ENCODE measurements around the gene SGF29.
"Not testable (repeated sequence)": the region's sequence is repeated elsewhere in the genome, so short reads cannot be mapped to it uniquely, and the experiment has no call there.

Gene SGF29

GRCh38 chr16:28540346-28540745 lies 13.4 kb upstream of the SGF29 start:
- TF ChIP-seq POLR2A (IDR thresholded peaks at IDR 0.05; ENCODE audit: low read depth, low read length): no peak
- FAIRE-seq: no peak
- no peak for DNase-seq (ENCODE audit: insufficient read length, low spot score)

- no peak for TF ChIP-seq POLR2A (IDR thresholded peaks at IDR 0.05; ENCODE audit: low read depth, low read length)
- DNase-seq (ENCODE audit: insufficient read length, low spot score): no peak
- no peak for FAIRE-seq
Measured at GRCh38 chr16:28542646-28543045, 11.1 kb upstream of the SGF29 start.

- no peak for DNase-seq (ENCODE audit: insufficient read length, low spot score)
- TF ChIP-seq POLR2A (IDR thresholded peaks at IDR 0.05; ENCODE audit: low read depth, low read length): no peak
- no peak for FAIRE-seq
Measured at GRCh38 chr16:28543072-28543471, 10.6 kb upstream of the SGF29 start.

GRCh38 chr16:28544998-28545397 lies 8.7 kb upstream of the SGF29 start:
- DNase-seq (ENCODE audit: insufficient read length, low spot score) (no peak), FAIRE-seq (no peak)

GRCh38 chr16:28545964-28546363 lies 7.8 kb upstream of the SGF29 start:
- FAIRE-seq; DNase-seq (ENCODE audit: insufficient read length, low spot score): not testable (repeated sequence)

More at GRCh38 chr16:28544998-28545397, 8.7 kb upstream of the SGF29 start:
- TF ChIP-seq POLR2A (IDR thresholded peaks at IDR 0.05; ENCODE audit: low read depth, low read length): no peak

GRCh38 chr16:28546626-28547025 lies 7.1 kb upstream of the SGF29 start:
- no peak for FAIRE-seq

GRCh38 chr16:28548306-28548802 lies 5.4 kb upstream of the SGF29 start:
- DNase-seq (ENCODE audit: insufficient read length, low spot score) (no peak), FAIRE-seq (no peak)
- TF ChIP-seq POLR2A (IDR thresholded peaks at IDR 0.05; ENCODE audit: low read depth, low read length): no peak

More at GRCh38 chr16:28546626-28547025, 7.1 kb upstream of the SGF29 start:
- no peak for DNase-seq (ENCODE audit: insufficient read length, low spot score)
- TF ChIP-seq POLR2A (IDR thresholded peaks at IDR 0.05; ENCODE audit: low read depth, low read length): no peak

- FAIRE-seq (no peak), DNase-seq (ENCODE audit: insufficient read length, low spot score) (no peak)
Measured at GRCh38 chr16:28549301-28549899, 4.3 kb upstream of the SGF29 start.

GRCh38 chr16:28554634-28555423 lies 1.1 kb downstream of the SGF29 start:
- FAIRE-seq: no peak
- TF ChIP-seq POLR2A (IDR thresholded peaks at IDR 0.05; ENCODE audit: low read depth, low read length): no peak
- no peak for DNase-seq (ENCODE audit: insufficient read length, low spot score)

More at GRCh38 chr16:28549301-28549899, 4.3 kb upstream of the SGF29 start:
- no peak for TF ChIP-seq POLR2A (IDR thresholded peaks at IDR 0.05; ENCODE audit: low read depth, low read length)

- TF ChIP-seq POLR2A (IDR thresholded peaks at IDR 0.05; ENCODE audit: low read depth, low read length): no peak
- no peak for FAIRE-seq
Measured at GRCh38 chr16:28555561-28555960, 1.8 kb downstream of the SGF29 start.

GRCh38 chr16:28556914-28557320 lies 3.2 kb downstream of the SGF29 start:
- no peak for TF ChIP-seq POLR2A (IDR thresholded peaks at IDR 0.05; ENCODE audit: low read depth, low read length)
- FAIRE-seq (no peak), DNase-seq (ENCODE audit: insufficient read length, low spot score) (no peak)

More at GRCh38 chr16:28555561-28555960, 1.8 kb downstream of the SGF29 start:
- DNase-seq (ENCODE audit: insufficient read length, low spot score): no peak

GRCh38 chr16:28558456-28558855 lies 4.7 kb downstream of the SGF29 start:
- DNase-seq (ENCODE audit: insufficient read length, low spot score) (no peak), FAIRE-seq (no peak)
- no peak for TF ChIP-seq POLR2A (IDR thresholded peaks at IDR 0.05; ENCODE audit: low read depth, low read length)

- TF ChIP-seq POLR2A (IDR thresholded peaks at IDR 0.05; ENCODE audit: low read depth, low read length): no peak
- FAIRE-seq (no peak), DNase-seq (ENCODE audit: insufficient read length, low spot score) (no peak)
Measured at GRCh38 chr16:28561557-28562187, 8.0 kb downstream of the SGF29 start.

GRCh38 chr16:28562199-28562598 lies 8.5 kb downstream of the SGF29 start:
- DNase-seq (ENCODE audit: insufficient read length, low spot score) (no peak), FAIRE-seq (no peak)
- no peak for TF ChIP-seq POLR2A (IDR thresholded peaks at IDR 0.05; ENCODE audit: low read depth, low read length)
